ENCODE measurements around the gene IGDCC3.

Gene IGDCC3

DNA sequence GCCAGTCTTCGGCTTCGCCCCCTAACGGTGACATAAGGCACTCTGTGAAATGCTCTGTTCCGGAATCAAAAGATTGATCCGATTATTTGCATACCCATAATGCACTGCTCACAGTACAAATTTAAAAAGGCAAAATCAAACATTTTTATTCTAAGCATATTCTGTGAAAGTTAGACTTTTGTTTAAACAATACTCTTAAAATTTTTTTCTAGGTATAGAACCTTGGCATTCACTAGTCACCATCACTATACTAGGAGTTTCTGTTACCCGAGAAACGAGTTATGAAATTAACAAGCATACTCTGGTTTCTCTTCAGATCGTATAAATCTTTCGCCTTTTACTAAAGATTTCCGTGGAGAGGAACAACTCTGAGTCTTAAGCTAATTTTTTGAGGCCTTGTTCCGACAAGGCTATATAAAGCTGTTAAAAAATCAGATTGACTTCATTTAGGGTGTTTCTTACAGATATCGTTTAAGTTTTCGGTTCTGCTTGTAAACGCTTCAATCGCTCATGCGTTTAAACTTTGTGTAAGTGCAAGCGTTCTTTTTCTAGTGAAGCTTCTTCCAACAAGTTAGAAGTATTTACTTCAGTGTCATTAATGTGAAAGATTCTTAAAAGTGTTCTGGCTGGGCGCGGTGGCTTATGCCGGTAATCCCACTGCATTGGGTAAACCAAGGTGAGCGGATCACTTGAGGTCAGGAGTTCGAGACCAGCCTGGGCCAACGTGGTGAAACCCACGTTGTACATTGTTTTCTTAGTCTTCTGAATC, 73.2 kb downstream of the IGDCC3 start, which contains the start of gene RNU5B-1:
TSS of gene RNU5B-1 (plus strand) at position 297 of the 769 bp plus-strand sequence.
- Histone ChIP-seq H3K4me1 (ENCODE audit: control insufficient read depth, insufficient read depth, low read length, poor library complexity, severe bottlenecking) (peaks cover 9% of the 10 kb centered on the region), H3K4me3 (ENCODE audit: extremely low read depth, insufficient read depth, low read length, poor library complexity, severe bottlenecking) (peak within 1 kb of the TSS; percentile 27), H3K36me3 (ENCODE audit: control insufficient read depth, insufficient read depth, low read length) (no peaks in the 10 kb centered on the region), H3K27ac (ENCODE audit: low read depth, low read length, severe bottlenecking) (peak within 1 kb of the TSS; percentile 99), H3K9me3 (ENCODE audit: control insufficient read depth, low read length) (no peaks in the 10 kb centered on the region)
- 1 to 3% methylated on average over 10 to 19 of the region's 24 CpGs for WGBS, 2 experiments (ENCODE audit: insufficient coverage in 2 of 2)

DNA sequence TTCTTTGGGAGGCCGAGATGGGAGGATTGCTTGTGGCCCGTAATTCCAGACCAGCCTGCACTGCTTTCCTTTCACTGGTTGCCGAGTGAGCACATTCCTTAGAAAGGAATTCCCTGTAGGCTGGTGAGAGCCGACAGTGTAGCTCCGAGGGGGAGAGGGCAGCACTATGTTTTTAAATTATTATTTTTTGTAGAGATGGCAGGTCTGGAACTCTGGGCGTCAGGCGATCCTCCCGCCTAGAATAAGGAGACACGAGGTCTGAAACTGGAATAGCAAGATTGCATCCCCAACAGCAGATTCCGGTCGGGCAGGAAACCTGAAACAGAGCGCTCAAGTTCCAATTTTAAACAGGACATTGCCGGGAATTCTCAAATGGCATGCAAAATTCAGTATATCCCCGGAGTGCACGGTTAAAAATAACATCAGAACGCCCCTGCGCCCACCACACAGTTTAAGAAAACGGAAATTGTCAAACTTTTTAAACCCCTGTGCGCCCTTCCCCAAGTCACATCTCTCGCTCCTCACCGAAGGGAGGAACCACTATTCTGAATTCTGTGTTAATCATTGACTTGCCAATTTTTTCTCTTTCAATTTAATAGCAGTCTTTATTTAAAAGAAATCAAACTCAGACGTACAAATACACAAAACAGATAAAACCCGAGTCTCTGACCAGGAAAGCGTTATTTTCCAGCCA, 74.0 kb downstream of the IGDCC3 start:
- 17 to 21% methylated on average over 20 of the region's 24 CpGs for WGBS, 2 experiments (ENCODE audit: insufficient coverage in 2 of 2)
- H3K4me3 ChIP-seq (ENCODE audit: extremely low read depth, insufficient read depth, low read length, poor library complexity, severe bottlenecking) = peak overlapping the region; percentile 27
- H3K36me3 ChIP-seq (ENCODE audit: control insufficient read depth, insufficient read depth, low read length) = no peaks in the 10 kb centered on the region
- H3K4me1 ChIP-seq (ENCODE audit: control insufficient read depth, insufficient read depth, low read length, poor library complexity, severe bottlenecking) = peaks cover 6% of the 10 kb centered on the region
- peak overlapping the region; percentile 99 for H3K27ac ChIP-seq (ENCODE audit: low read depth, low read length, severe bottlenecking)
- no peaks in the 10 kb centered on the region for H3K9me3 ChIP-seq (ENCODE audit: control insufficient read depth, low read length)

- no peaks in the 10 kb centered on the region for H3K9me3 ChIP-seq (ENCODE audit: control insufficient read depth, low read length)
- H3K4me1 ChIP-seq (ENCODE audit: control insufficient read depth, insufficient read depth, low read length, poor library complexity, severe bottlenecking) = peaks cover 6% of the 10 kb centered on the region
- no peak overlapping the region for H3K4me3 ChIP-seq (ENCODE audit: extremely low read depth, insufficient read depth, low read length, poor library complexity, severe bottlenecking)
- 89 to 94% methylated on average over 17 to 18 of the region's 24 CpGs for WGBS, 2 experiments (ENCODE audit: insufficient coverage in 2 of 2)
- no peak overlapping the region for H3K27ac ChIP-seq (ENCODE audit: low read depth, low read length, severe bottlenecking)
- H3K36me3 ChIP-seq (ENCODE audit: control insufficient read depth, insufficient read depth, low read length) = no peaks in the 10 kb centered on the region
These were observed 75.7 kb downstream of the IGDCC3 start for GRCh38 chr15:65302061-65302460.

- H3K9me3 ChIP-seq (ENCODE audit: control insufficient read depth, low read length) = no peaks in the 10 kb centered on the region
- WGBS, 2 experiments (ENCODE audit: insufficient coverage in 2 of 2) = 97 to 99% methylated on average over 20 to 32 of the region's 36 CpGs
- peaks cover 6% of the 10 kb centered on the region for H3K4me1 ChIP-seq (ENCODE audit: control insufficient read depth, insufficient read depth, low read length, poor library complexity, severe bottlenecking)
- no peak overlapping the region for H3K4me3 ChIP-seq (ENCODE audit: extremely low read depth, insufficient read depth, low read length, poor library complexity, severe bottlenecking)
- H3K36me3 ChIP-seq (ENCODE audit: control insufficient read depth, insufficient read depth, low read length) = no peaks in the 10 kb centered on the region
- H3K27ac ChIP-seq (ENCODE audit: low read depth, low read length, severe bottlenecking) = no peak overlapping the region
These were observed 76.8 kb downstream of the IGDCC3 start for GRCh38 chr15:65300924-65301441.

DNA sequence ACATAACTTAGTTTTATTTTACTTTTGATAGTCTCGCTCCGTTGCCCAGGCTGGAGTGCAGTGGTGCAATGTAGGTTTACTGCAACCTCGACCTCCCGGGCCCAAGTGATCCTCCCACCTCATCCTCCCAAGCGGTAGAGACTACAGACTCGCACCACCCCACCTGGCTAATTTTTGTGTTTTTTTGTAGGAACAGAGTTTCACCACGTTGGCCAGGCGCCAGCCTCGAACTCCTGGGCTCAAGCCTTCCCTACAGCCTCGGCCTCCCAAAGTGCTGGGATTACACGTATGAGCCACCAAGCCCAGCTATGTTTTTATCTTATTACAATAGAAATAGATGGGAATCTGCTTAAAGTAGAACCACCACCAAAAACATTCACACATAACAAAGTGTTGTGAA, 79.1 kb downstream of the IGDCC3 start:
- Histone ChIP-seq H3K4me3 (ENCODE audit: extremely low read depth, insufficient read depth, low read length, poor library complexity, severe bottlenecking) (no peak overlapping the region), H3K27ac (ENCODE audit: low read depth, low read length, severe bottlenecking) (no peak overlapping the region), H3K36me3 (ENCODE audit: control insufficient read depth, insufficient read depth, low read length) (no peaks in the 10 kb centered on the region), H3K9me3 (ENCODE audit: control insufficient read depth, low read length) (no peaks in the 10 kb centered on the region), H3K4me1 (ENCODE audit: control insufficient read depth, insufficient read depth, low read length, poor library complexity, severe bottlenecking) (peaks cover 5% of the 10 kb centered on the region)
- WGBS, 2 experiments (ENCODE audit: insufficient coverage in 2 of 2) = 84 to 93% methylated on average over 5 to 8 of the region's 11 CpGs

DNA sequence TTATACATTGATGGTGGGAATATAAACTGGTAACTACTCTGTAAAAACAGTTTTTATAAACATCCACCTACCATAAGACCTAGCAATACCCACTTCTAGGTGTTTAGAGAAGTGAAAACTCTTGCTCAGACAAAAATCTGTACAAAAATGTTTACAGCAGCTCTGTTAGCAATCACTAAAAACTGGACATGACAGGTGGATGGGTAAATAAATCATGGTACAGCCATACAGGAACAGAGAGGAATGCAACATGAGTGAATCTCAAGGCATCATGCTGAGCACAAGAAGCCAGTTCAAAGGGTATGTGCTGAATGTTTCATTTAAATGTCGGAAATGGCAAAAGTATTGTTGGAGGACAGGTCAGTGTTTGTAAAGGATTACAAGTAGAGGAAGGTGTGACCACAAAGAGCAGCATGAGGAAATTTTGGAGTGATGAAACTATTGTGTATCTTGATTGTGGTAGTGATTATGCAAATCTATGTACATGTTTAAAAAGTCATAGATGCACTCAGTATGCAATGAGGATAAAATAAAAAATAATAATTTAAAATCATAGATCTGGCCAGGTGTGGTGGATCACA, 84.8 kb downstream of the IGDCC3 start:
- no peaks in the 10 kb centered on the region for H3K4me1 ChIP-seq (ENCODE audit: control insufficient read depth, insufficient read depth, low read length, poor library complexity, severe bottlenecking)
- WGBS, 2 experiments (ENCODE audit: insufficient coverage in 2 of 2) = 64 to 78% methylated on average over 1 of the region's 1 CpG
- H3K27ac ChIP-seq (ENCODE audit: low read depth, low read length, severe bottlenecking) = no peak overlapping the region
- no peak overlapping the region for H3K4me3 ChIP-seq (ENCODE audit: extremely low read depth, insufficient read depth, low read length, poor library complexity, severe bottlenecking)
- H3K9me3 ChIP-seq (ENCODE audit: control insufficient read depth, low read length) = no peaks in the 10 kb centered on the region
- no peaks in the 10 kb centered on the region for H3K36me3 ChIP-seq (ENCODE audit: control insufficient read depth, insufficient read depth, low read length)

GRCh38 chr15:65290228-65290627, 87.6 kb downstream of the IGDCC3 start:
- Histone ChIP-seq H3K9me3 (ENCODE audit: control insufficient read depth, low read length) (no peaks in the 10 kb centered on the region), H3K36me3 (ENCODE audit: control insufficient read depth, insufficient read depth, low read length) (no peaks in the 10 kb centered on the region), H3K27ac (ENCODE audit: low read depth, low read length, severe bottlenecking) (no peak overlapping the region), H3K4me1 (ENCODE audit: control insufficient read depth, insufficient read depth, low read length, poor library complexity, severe bottlenecking) (no peaks in the 10 kb centered on the region), H3K4me3 (ENCODE audit: extremely low read depth, insufficient read depth, low read length, poor library complexity, severe bottlenecking) (no peak overlapping the region)
- 92 to 98% methylated on average over 6 to 7 of the region's 7 CpGs for WGBS, 2 experiments (ENCODE audit: insufficient coverage in 2 of 2)

GRCh38 chr15:65289261-65289854, 88.4 kb downstream of the IGDCC3 start:
- Histone ChIP-seq H3K4me3 (ENCODE audit: extremely low read depth, insufficient read depth, low read length, poor library complexity, severe bottlenecking) (no peak overlapping the region), H3K36me3 (ENCODE audit: control insufficient read depth, insufficient read depth, low read length) (no peaks in the 10 kb centered on the region), H3K4me1 (ENCODE audit: control insufficient read depth, insufficient read depth, low read length, poor library complexity, severe bottlenecking) (no peaks in the 10 kb centered on the region), H3K9me3 (ENCODE audit: control insufficient read depth, low read length) (no peaks in the 10 kb centered on the region), H3K27ac (ENCODE audit: low read depth, low read length, severe bottlenecking) (no peak overlapping the region)
- 71 to 100% methylated on average over 2 to 5 of the region's 7 CpGs for WGBS, 2 experiments (ENCODE audit: insufficient coverage in 2 of 2)

DNA sequence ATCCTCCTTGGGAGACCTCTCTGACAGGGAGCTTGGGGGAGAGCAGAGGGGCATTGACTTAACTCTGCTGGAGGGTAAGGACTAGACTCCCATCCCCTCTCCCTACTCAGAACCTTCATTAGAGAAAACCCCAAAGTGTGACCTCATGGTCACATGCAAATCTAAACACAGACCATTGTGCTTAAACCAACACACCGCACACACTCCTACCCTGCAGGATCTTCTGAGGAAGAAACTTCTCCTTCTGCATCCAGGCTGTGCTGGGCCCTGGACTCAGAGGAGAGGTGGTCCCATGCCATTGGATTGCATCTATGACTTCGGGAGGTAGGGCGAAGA, 90.3 kb downstream of the IGDCC3 start:
- WGBS, 2 experiments (ENCODE audit: insufficient coverage in 2 of 2) = 92 to 95% methylated on average over 3 of the region's 3 CpGs
- no peaks in the 10 kb centered on the region for H3K36me3 ChIP-seq (ENCODE audit: control insufficient read depth, insufficient read depth, low read length)
- no peaks in the 10 kb centered on the region for H3K9me3 ChIP-seq (ENCODE audit: control insufficient read depth, low read length)
- H3K27ac ChIP-seq (ENCODE audit: low read depth, low read length, severe bottlenecking) = no peak overlapping the region
- no peaks in the 10 kb centered on the region for H3K4me1 ChIP-seq (ENCODE audit: control insufficient read depth, insufficient read depth, low read length, poor library complexity, severe bottlenecking)
- H3K4me3 ChIP-seq (ENCODE audit: extremely low read depth, insufficient read depth, low read length, poor library complexity, severe bottlenecking) = no peak overlapping the region

DNA sequence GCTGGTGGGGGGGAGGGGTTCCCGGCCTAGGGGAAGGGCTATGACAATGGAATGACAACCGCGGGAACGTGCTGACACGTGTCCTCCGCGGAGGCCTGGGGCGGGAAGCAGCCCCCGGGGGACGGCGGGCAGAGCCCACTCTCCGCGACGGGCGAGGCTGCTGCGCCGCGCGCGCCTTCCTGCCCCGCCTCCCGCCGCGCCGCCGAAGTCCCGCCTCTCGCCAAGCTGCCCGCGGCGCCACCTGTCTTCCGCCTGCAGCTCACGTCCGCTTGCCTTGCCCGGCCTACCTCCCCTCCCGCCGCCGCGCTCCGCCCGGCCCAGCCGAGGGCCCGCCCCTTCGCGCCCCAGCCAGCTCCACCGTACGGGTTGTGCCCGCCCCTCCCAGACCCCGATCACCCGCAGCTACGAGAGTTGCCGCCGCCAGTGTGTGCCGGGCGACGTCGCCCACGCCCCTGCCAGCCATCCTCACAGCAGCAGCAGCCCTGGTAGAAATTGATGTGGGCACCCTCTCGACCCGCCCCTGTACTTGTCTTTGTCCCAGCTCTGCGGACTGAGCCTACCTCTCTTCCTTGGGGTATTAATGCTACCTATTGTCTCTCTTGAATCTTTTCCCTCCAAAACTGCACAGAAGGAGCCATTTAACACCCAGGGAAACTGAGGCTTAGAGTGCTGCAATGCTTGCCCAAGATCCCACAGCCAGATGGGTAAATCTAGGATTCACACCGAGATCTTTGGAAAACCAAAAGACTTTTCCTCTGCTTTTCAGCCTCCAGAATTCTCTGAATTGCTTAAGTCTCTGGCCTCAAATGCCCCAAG, 90.9 kb downstream of the IGDCC3 start, which contains the start of gene PARP16:
TSS of gene PARP16 (minus strand) at position 180 of the 816 bp plus-strand sequence. CDS start 457 bp downstream, outside the sequence.
- H3K4me1 ChIP-seq (ENCODE audit: control insufficient read depth, insufficient read depth, low read length, poor library complexity, severe bottlenecking) = no peaks in the 10 kb centered on the region
- peak within 1 kb of the TSS; percentile 60 for H3K4me3 ChIP-seq (ENCODE audit: extremely low read depth, insufficient read depth, low read length, poor library complexity, severe bottlenecking)
- peak within 1 kb of the TSS; percentile 69 for H3K27ac ChIP-seq (ENCODE audit: low read depth, low read length, severe bottlenecking)
- no peaks in the 10 kb centered on the region for H3K9me3 ChIP-seq (ENCODE audit: control insufficient read depth, low read length)
- no peaks in the 10 kb centered on the region for H3K36me3 ChIP-seq (ENCODE audit: control insufficient read depth, insufficient read depth, low read length)
- WGBS, 2 experiments (ENCODE audit: insufficient coverage in 2 of 2) = 2 to 4% methylated on average over 40 to 58 of the region's 62 CpGs

Data from mesodermal cell (in vitro differentiated cells).